Muscle of back (tissue), 11 donors: Measurements from ENCODE around the gene KRT79. TPM values are rescaled to one million over a fixed set of nuclear protein-coding genes. Genes with fewer than 3 reads are reported as not detected.
A peak's percentile ranks its signal among the peaks of the same experiment; 100 is the strongest.

ENCODE experiments used
- DNase-seq, 3 donors: peaks; one replicate each; pipeline versions ENCODE4 v3.0.0 to v3.0.0-alpha.2; 2013
- polyA plus RNA-seq, 10 donors: library from polyadenylated mRNA; unstranded; fragments of 120-200 nt; gene quantifications; one replicate each; pipeline ENCODE4 v1.2.1, GENCODE V29; 2013; ENCODE audit not compliant: insufficient read length in 10 of 10

The KRT79 gene
- polyA plus RNA-seq, 10 donors = 0.21 TPM; not detected in 9

- DNase-seq = no peak
Observed at GRCh38 chr12:52772188-52772587, 61.9 kb downstream of the KRT79 start.

DNA sequence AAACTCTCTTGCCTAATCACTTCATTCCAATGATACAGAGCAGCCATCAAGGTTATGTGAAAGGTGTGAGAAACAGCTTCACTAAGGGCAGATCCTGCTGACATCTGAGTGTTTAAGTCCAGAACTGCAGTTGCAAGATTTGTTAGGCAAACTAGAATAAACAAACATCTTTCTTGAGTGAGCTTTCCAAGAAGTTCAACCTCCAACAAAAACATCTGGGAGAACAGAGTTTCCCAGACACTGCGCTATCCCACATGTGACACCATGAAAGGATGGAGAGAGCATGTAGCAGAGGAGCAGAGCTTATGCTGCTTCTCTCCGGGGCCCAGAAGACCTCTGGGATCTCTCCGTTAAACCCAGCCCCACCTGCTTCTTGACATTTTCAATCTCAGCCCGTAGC lies 62.6 kb downstream of the KRT79 start:
- DNase-seq = peak in 1 of 3 donors; percentile 6

Other genes with a start within 250 kb of the KRT79 start
- gene KRT72, start 232.8 kb downstream of the KRT79 start, polyA plus RNA-seq = 1 to 10 TPM in 1 of 10 donors, under 1 TPM in 1, not detected in 8; 0.30 to 1.5 TPM
- gene KRT73, start 215.8 kb downstream of the KRT79 start, polyA plus RNA-seq = 1 to 10 TPM in 1 of 10 donors, under 1 TPM in 1, not detected in 8; 0.08 to 1.1 TPM
- 1 to 10 TPM in 1 of 10 donors, under 1 TPM in 1, not detected in 8; 0.08 to 1.8 TPM for gene KRT2, start 182.1 kb downstream of the KRT79 start, polyA plus RNA-seq
- 100 to 1,000 TPM in 2 of 10 donors, 1 to 10 TPM in 6, under 1 TPM in 2; 0.47 to 543 (median 2.3) TPM for gene KRT1, start 153.9 kb downstream of the KRT79 start, polyA plus RNA-seq
- 1 to 10 TPM in 1 of 10 donors, under 1 TPM in 1, not detected in 8; 0.98 to 2.8 TPM for gene KRT77, start 130.8 kb downstream of the KRT79 start, polyA plus RNA-seq
- not detected for gene KRT76, start 57.0 kb downstream of the KRT79 start, polyA plus RNA-seq
- under 1 TPM in 1 of 10 donors, not detected in 9; 0.46 TPM for gene KRT3, start 38.2 kb downstream of the KRT79 start, polyA plus RNA-seq
- 100 to 1,000 TPM in 1 of 10 donors, 1 to 10 TPM in 1, under 1 TPM in 4, not detected in 4; 0.11 to 126 (median 0.64) TPM for gene KRT4, start 20.2 kb downstream of the KRT79 start, polyA plus RNA-seq
- 1 to 10 TPM in 1 of 10 donors, under 1 TPM in 2, not detected in 7; 0.25 to 1.9 (median 0.52) TPM for gene KRT78, start 14.7 kb upstream of the KRT79 start, polyA plus RNA-seq
- 10 to 100 TPM in 2 of 10 donors, 1 to 10 TPM in 8; 1.7 to 28.7 (median 3.8) TPM for gene KRT8, start 70.8 kb upstream of the KRT79 start, polyA plus RNA-seq
- gene KRT18, start 114.8 kb upstream of the KRT79 start, polyA plus RNA-seq = 10 to 100 TPM in 1 of 10 donors, 1 to 10 TPM in 9; 3.0 to 17.1 (median 3.5) TPM
- gene EIF4B, start 172.1 kb upstream of the KRT79 start, polyA plus RNA-seq = 100 to 1,000 TPM; 357 to 476 (median 416) TPM
- 100 to 1,000 TPM in 3 of 10 donors, 10 to 100 TPM in 7; 60.2 to 137 (median 84.2) TPM for gene TNS2, start 215.8 kb upstream of the KRT79 start, polyA plus RNA-seq
- 10 to 100 TPM; 15.9 to 22.3 (median 18.3) TPM for gene SPRYD3, start 245.1 kb upstream of the KRT79 start, polyA plus RNA-seq